ENCODE data around the gene CETP.

DNA sequence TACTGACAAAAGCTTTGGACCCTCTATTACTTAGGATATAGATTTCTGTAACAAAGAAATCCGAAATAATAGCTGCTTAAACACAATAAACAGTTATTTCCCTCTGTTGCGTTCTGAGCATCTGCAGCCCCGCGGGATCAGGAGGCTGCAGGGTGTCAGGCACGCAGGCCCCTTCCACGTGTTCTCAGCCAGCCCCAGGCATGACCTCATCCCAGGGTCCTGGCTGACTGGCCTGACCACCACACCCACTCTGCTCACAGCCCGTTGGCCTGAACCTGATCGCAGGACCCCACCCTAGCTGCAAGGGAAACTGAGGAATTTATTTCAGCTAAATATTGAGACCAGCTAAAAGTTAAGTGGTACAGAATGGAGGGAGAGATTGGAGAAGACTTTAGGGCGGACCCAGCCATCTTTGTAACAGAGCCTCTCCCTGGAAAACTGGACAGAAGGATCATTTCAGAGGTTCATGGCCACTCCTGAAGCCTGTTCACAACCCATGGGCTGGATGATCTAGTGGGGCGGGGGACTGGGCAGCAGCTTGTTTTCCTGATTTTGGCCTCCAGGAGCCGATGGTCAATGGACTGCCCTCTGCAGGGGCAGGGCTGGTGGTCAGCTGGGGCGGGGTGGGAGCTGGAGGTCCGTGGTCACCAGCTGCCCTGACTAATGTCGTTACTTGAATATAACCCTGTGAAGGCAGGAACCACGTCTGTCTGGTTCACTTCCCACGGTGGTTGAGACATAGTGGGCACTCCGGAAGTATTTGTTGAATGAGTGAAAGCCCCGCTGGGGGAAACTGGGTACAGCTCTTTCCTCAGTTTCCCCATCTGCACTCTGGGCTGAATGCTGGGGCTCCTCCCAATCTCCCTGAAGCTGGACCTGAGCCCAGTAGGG is 10.9 kb downstream of the CETP start:
- TF ChIP-seq YY1 (IDR thresholded peaks at IDR 0.05; ENCODE audit: low read depth, low read length): no peak
- no peak for TF ChIP-seq SP4 (IDR thresholded peaks at IDR 0.05; ENCODE audit: low read length)
- TF ChIP-seq CREB1 (IDR thresholded peaks at IDR 0.05): no peak
- no peak for TF ChIP-seq NRF1 (IDR thresholded peaks at IDR 0.05; ENCODE audit: low read depth, low read length)
- TF ChIP-seq, protein P1, sequence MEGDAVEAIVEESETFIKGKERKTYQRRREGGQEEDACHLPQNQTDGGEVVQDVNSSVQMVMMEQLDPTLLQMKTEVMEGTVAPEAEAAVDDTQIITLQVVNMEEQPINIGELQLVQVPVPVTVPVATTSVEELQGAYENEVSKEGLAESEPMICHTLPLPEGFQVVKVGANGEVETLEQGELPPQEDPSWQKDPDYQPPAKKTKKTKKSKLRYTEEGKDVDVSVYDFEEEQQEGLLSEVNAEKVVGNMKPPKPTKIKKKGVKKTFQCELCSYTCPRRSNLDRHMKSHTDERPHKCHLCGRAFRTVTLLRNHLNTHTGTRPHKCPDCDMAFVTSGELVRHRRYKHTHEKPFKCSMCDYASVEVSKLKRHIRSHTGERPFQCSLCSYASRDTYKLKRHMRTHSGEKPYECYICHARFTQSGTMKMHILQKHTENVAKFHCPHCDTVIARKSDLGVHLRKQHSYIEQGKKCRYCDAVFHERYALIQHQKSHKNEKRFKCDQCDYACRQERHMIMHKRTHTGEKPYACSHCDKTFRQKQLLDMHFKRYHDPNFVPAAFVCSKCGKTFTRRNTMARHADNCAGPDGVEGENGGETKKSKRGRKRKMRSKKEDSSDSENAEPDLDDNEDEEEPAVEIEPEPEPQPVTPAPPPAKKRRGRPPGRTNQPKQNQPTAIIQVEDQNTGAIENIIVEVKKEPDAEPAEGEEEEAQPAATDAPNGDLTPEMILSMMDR (IDR thresholded peaks at IDR 0.05; ENCODE audit: control extremely low read depth in 1 of 3, insufficient read depth in 1 of 3, low read depth in 1 of 3, low read length in 3 of 3): no peak
- no peak for TF ChIP-seq RNF2 (IDR thresholded peaks at IDR 0.05; ENCODE audit: borderline replicate concordance, low read depth, low read length, missing control alignments, poor library complexity, severe bottlenecking)
- TF ChIP-seq EZH2 (IDR thresholded peaks at IDR 0.05; ENCODE audit: low read depth, low read length, severe bottlenecking): no peak
- TF ChIP-seq GABPA (IDR thresholded peaks at IDR 0.05; ENCODE audit: borderline replicate concordance, insufficient read depth, low read length): no peak
- TF ChIP-seq EGR1 (IDR thresholded peaks at IDR 0.05; ENCODE audit: borderline replicate concordance, low read depth, low read length): no peak
- no peak for TF ChIP-seq EP300 (IDR thresholded peaks at IDR 0.05; ENCODE audit: borderline replicate concordance in 1 of 2, low read depth in 2 of 2, low read length in 2 of 2)
- TF ChIP-seq, protein P2, sequence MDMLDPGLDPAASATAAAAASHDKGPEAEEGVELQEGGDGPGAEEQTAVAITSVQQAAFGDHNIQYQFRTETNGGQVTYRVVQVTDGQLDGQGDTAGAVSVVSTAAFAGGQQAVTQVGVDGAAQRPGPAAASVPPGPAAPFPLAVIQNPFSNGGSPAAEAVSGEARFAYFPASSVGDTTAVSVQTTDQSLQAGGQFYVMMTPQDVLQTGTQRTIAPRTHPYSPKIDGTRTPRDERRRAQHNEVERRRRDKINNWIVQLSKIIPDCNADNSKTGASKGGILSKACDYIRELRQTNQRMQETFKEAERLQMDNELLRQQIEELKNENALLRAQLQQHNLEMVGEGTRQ (IDR thresholded peaks at IDR 0.05; ENCODE audit: low read length): no peak
- TF ChIP-seq, protein P3, sequence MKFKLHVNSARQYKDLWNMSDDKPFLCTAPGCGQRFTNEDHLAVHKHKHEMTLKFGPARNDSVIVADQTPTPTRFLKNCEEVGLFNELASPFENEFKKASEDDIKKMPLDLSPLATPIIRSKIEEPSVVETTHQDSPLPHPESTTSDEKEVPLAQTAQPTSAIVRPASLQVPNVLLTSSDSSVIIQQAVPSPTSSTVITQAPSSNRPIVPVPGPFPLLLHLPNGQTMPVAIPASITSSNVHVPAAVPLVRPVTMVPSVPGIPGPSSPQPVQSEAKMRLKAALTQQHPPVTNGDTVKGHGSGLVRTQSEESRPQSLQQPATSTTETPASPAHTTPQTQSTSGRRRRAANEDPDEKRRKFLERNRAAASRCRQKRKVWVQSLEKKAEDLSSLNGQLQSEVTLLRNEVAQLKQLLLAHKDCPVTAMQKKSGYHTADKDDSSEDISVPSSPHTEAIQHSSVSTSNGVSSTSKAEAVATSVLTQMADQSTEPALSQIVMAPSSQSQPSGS (IDR thresholded peaks at IDR 0.05; ENCODE audit: low read length): no peak
